Brain microvascular endothelial cell (primary cell): ENCODE results near the gene PIAS1.
"Not testable (repeated sequence)": the region's sequence is repeated elsewhere in the genome, so short reads cannot be mapped to it uniquely, and the experiment has no call there.

Experiments used
- DNase-seq: peaks from one replicate; pipeline ENCODE4 v3.0.0-alpha.2; 2020
- H3K27ac ChIP-seq: fragments of 250-450 bp; sonication (Bioruptor Pico); 2 replicates; pipeline ENCODE4 v1.5.1; 2020; ENCODE audit warnings: mild to moderate bottlenecking, moderate library complexity
- H3K27me3 ChIP-seq: fragments of 250-450 bp; sonication (Bioruptor Pico); replicated peaks from 2 replicates; pipeline ENCODE4 v1.5.1; 2020; ENCODE audit warnings: mild to moderate bottlenecking
- H3K36me3 ChIP-seq: fragments of 250-450 bp; sonication (Bioruptor Pico); replicated peaks from 2 replicates; pipeline ENCODE4 v1.5.1; 2020; ENCODE audit warnings: mild to moderate bottlenecking
- H3K4me3 ChIP-seq: 2 replicates; pipeline ENCODE4 v1.5.1; 2011; ENCODE audit warnings: low read depth, mild to moderate bottlenecking, control low read depth, low read length, moderate library complexity
- CTCF ChIP-seq: IDR thresholded peaks from 2 replicates; pipeline ENCODE4 v1.5.1; 2011; ENCODE audit warnings: low read depth, mild to moderate bottlenecking, moderate library complexity, low read length, control low read depth, inconsistent platforms; ENCODE audit errors: missing control alignments
- in situ Hi-C: cut with HindIII; loops from 2 replicates; pipeline ENCODE4 v1.10.0; 2017; ENCODE audit warnings: low sequenced_read_pairs, low pct_ligation_motif_present

The PIAS1 gene

DNA sequence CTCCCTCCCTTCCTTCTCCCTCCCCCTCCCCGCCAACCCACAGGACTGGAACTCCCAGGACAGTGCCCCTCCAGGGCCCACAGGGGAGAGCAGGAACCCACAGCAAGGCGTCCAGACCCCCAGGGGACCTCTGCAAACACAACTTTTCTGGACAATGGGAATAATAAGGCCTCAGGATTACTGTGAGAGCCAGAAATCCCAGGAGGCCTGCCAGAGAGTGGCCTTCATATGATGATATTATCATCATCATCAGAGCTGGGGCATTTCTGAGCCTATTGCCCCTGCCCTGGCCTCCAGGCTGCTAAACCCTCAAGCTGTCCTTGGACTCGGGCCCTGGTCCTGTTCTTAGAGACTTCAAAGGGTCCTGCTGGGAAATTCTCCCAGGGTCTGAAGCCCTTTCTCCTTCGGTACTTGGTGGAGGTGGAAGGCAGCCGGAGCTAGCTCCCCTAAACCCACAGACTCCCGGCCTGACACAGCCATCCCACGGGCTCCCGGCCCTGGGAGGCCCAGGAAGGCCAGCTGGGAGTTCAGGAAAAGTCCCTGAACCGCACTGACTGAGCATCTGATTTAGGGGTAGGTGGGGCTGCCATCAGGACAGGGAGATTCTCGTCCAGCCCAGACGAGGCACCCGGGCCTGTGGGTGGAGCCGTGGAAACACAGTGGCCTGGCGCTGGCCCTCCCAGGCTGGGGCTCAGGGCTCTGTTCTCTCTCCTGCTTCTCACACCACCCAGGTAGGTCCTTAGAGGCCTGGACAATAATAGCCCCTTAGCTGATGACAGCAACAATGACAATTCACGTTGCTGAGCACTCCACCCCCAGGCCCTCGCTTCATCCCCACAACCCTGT lies 146.1 kb downstream of the PIAS1 start:
- peak; percentile 11 for TF ChIP-seq CTCF
- H3K27ac ChIP-seq = no peak overlapping the region
- DNase-seq = no peak
- no peaks in the 10 kb centered on the region for H3K27me3 ChIP-seq
- H3K36me3 ChIP-seq = no peaks in the 10 kb centered on the region
- no peak overlapping the region for H3K4me3 ChIP-seq
- in situ Hi-C loops = no loop called here

GRCh38 chr15:68201153-68201878 lies 147.2 kb downstream of the PIAS1 start:
- Histone ChIP-seq H3K4me3 (no peak overlapping the region), H3K27ac (no peak overlapping the region), H3K36me3 (no peaks in the 10 kb centered on the region), H3K27me3 (no peaks in the 10 kb centered on the region)
- in situ Hi-C loops = no loop called here
- TF ChIP-seq CTCF = no peak
- DNase-seq = no peak

DNA sequence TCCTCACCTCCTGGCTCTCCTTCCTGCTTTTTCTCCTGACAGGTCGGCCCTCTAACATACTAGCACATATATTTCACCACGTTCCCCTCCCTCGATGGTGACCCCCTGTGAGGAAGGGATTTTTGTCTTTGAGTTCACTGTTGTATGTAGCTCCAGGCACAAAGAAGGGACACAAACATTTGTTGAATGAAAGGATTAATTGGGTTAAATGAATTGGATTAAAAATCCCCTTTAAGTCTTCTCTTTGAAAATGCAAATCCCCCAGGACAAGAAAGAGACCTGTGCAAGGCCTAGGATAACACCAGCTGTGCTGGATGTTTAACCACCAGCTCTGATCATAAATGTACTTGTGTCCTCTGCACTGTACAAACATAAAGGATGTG lies 147.8 kb downstream of the PIAS1 start:
- no peak for DNase-seq
- no peak for TF ChIP-seq CTCF
- no peak overlapping the region for H3K27ac ChIP-seq
- no peaks in the 10 kb centered on the region for H3K36me3 ChIP-seq
- in situ Hi-C loops = no loop called here
- H3K4me3 ChIP-seq = no peak overlapping the region
- H3K27me3 ChIP-seq = no peaks in the 10 kb centered on the region

DNA sequence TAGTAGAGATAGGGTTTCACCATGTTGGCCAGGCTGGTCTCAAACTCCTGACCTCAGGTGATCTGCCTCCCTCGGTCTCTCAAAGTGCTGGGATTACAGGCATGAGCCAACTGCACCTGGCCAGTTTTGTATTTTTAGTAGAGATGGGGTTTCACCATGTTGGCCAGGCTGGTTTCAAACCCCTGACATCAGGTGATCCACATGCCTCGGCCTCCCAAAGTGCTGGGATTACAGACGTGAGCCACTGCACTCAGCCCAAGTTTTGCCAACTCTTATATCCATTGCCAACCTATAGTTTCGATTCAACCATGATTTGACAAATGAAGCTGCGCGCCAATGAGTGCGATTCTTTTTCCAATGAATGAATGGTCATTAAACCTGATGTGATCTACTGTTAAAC lies 148.9 kb downstream of the PIAS1 start:
- H3K36me3 ChIP-seq, in situ Hi-C loops, H3K27ac ChIP-seq, DNase-seq, H3K4me3 ChIP-seq, H3K27me3 ChIP-seq: not testable (repeated sequence)

DNA sequence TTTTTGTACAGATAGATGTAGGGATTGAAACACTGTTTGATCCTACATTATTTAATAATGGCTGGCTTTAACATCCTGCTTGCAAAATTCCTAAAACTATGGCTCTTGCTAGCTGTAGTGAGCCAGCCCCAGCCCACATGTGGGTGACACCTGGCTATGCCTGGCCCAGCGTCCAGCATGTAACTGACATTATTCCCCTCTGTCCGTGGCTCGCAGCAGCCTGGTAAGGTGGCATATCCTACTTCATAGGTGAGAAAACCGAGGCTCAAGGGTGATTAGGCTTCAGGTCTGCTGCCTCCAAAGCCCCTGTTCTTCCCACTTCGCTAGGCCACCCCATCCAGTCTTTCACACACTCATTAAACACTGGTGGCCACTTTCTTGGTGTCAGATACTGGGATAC lies 149.4 kb downstream of the PIAS1 start:
- in situ Hi-C loops = no loop called here
- TF ChIP-seq CTCF = no peak
- Histone ChIP-seq H3K27ac (no peak overlapping the region), H3K36me3 (no peaks in the 10 kb centered on the region), H3K27me3 (no peaks in the 10 kb centered on the region), H3K4me3 (no peak overlapping the region)
- DNase-seq = no peak

- no peak for TF ChIP-seq CTCF
- in situ Hi-C loops = no loop called here
- H3K36me3 ChIP-seq = no peaks in the 10 kb centered on the region
- DNase-seq = no peak
- no peaks in the 10 kb centered on the region for H3K27me3 ChIP-seq
- H3K4me3 ChIP-seq = no peak overlapping the region
- no peak overlapping the region for H3K27ac ChIP-seq
Observed at GRCh38 chr15:68203956-68204355, 149.8 kb downstream of the PIAS1 start.
